Fibroblast of skin of back (primary cell): Measurements from ENCODE around the gene PXK.
"Not testable (repeated sequence)": the region's sequence is repeated elsewhere in the genome, so short reads cannot be mapped to it uniquely, and the experiment has no call there.

Source experiments
- DNase-seq: peaks from one replicate; pipeline ENCODE4 v3.0.0-alpha.2; 2013

The PXK gene

GRCh38 chr3:58421004-58421403, 88.3 kb downstream of the PXK start:
- DNase-seq: no peak

- peak; percentile 30 for DNase-seq
Observed at GRCh38 chr3:58422756-58423325, 90.1 kb downstream of the PXK start.

- DNase-seq: no peak
Observed at GRCh38 chr3:58424613-58425012, 91.9 kb downstream of the PXK start.

GRCh38 chr3:58425782-58426181, 93.1 kb downstream of the PXK start:
- no peak for DNase-seq

GRCh38 chr3:58427661-58428361, 95.1 kb downstream of the PXK start:
- no peak for DNase-seq

GRCh38 chr3:58429657-58430056, 97.0 kb downstream of the PXK start:
- DNase-seq: no peak

- no peak for DNase-seq
Observed at GRCh38 chr3:58432905-58433304, 100.2 kb downstream of the PXK start.

- DNase-seq: peak; percentile 90
Observed at GRCh38 chr3:58433400-58434167, 100.9 kb downstream of the PXK start, which contains the start of gene PDHB. Gene PDHB, minus strand, starts transcription at chr3:58433832. Its CDS starts 23 bp downstream, at chr3:58433809.

GRCh38 chr3:58434168-58434504, 101.4 kb downstream of the PXK start:
- no peak for DNase-seq

GRCh38 chr3:58434511-58434910, 101.8 kb downstream of the PXK start:
- no peak for DNase-seq

- peak; percentile 95 for DNase-seq
Observed at GRCh38 chr3:58434990-58435389, 102.3 kb downstream of the PXK start.

GRCh38 chr3:58437276-58437675, 104.6 kb downstream of the PXK start:
- DNase-seq: not testable (repeated sequence)

GRCh38 chr3:58440996-58441355, 108.3 kb downstream of the PXK start:
- DNase-seq: not testable (repeated sequence)

- DNase-seq: no peak
Observed at GRCh38 chr3:58441514-58442450, 109.1 kb downstream of the PXK start.

- DNase-seq: no peak
Observed at GRCh38 chr3:58452176-58452575, 119.5 kb downstream of the PXK start.

- no peak for DNase-seq
Observed at GRCh38 chr3:58459160-58459559, 126.5 kb downstream of the PXK start.

GRCh38 chr3:58462829-58463180, 130.1 kb downstream of the PXK start:
- no peak for DNase-seq

GRCh38 chr3:58463181-58463941, 130.7 kb downstream of the PXK start:
- peak; percentile 85 for DNase-seq

GRCh38 chr3:58463942-58464271, 131.2 kb downstream of the PXK start:
- DNase-seq: no peak

- DNase-seq: peak; percentile 8
Observed at GRCh38 chr3:58464866-58465265, 132.2 kb downstream of the PXK start.

GRCh38 chr3:58466899-58467563, 134.3 kb downstream of the PXK start:
- no peak for DNase-seq

- DNase-seq: no peak
Observed at GRCh38 chr3:58469096-58469495, 136.4 kb downstream of the PXK start.
